ENCODE measurements around the gene PIAS1.
"Not testable (repeated sequence)": the region's sequence is repeated elsewhere in the genome, so short reads cannot be mapped to it uniquely, and the experiment has no call there.

- TF ChIP-seq CTCF (conservative IDR thresholded peaks at IDR 0.05; ENCODE audit: low read length); EZH2phosphoT487 (IDR thresholded peaks at IDR 0.05; ENCODE audit: borderline replicate concordance, low read depth, low read length): not testable (repeated sequence)
These were observed 148.9 kb downstream of the PIAS1 start for GRCh38 chr15:68202994-68203393.
